ENCODE data around the gene IFNAR1.
A peak's percentile ranks its signal among the peaks of the same experiment; 100 is the strongest.

- TF ChIP-seq CTCF (IDR thresholded peaks at IDR 0.05) (no peak), POLR2A (IDR thresholded peaks at IDR 0.05) (peak in 1 of 4 donors; percentile 47)
Observed at GRCh38 chr21:33383056-33383888, 58.5 kb downstream of the IFNAR1 start.
